Keratinocyte (primary cell): ENCODE measurements around the gene CTTN. TPM values are rescaled to one million over a fixed set of nuclear protein-coding genes. Genes with fewer than 3 reads are reported as not detected.
"Not testable (repeated sequence)": the region's sequence is repeated elsewhere in the genome, so short reads cannot be mapped to it uniquely, and the experiment has no call there.

Experiments
- DNase-seq: peaks from one replicate; pipeline ENCODE4 v3.0.0-alpha.2; 2011; ENCODE audit warnings: low read depth, missing footprints, low spot score
- FAIRE-seq: peaks from 2 replicates; lab custom pipeline; 2011; peaks lifted over from hg19 to GRCh38; lab: Jason Lieb, UNC
- H2AFZ ChIP-seq: 2 replicates; pipeline ENCODE4 v1.6.0; 2012; ENCODE audit warnings: low read length, control low read depth, inconsistent platforms; ENCODE audit not compliant: control insufficient read depth
- H3K27ac ChIP-seq: 2 replicates; pipeline ENCODE4 v1.5.1; 2011; ENCODE audit warnings: low read length; ENCODE audit not compliant: control insufficient read depth, insufficient read depth
- H3K27me3 ChIP-seq: 3 replicates; pipeline ENCODE4 v1.6.0; 2011; ENCODE audit warnings: low read length; ENCODE audit not compliant: control insufficient read depth, insufficient read depth; ENCODE audit errors: extremely low read depth
- H3K36me3 ChIP-seq, 2 experiments: 2 replicates in 1 of 2; 3 replicates in 1 of 2; pipeline ENCODE4 v1.5.1; 2011; ENCODE audit warnings: low read length in 2 of 2, mild to moderate bottlenecking in 1 of 2; ENCODE audit not compliant: control insufficient read depth in 2 of 2, insufficient read depth in 2 of 2; ENCODE audit errors: extremely low read depth in 1 of 2
- H3K4me1 ChIP-seq: 3 replicates; pipeline ENCODE4 v1.5.1; 2011; ENCODE audit warnings: low read length; ENCODE audit not compliant: control insufficient read depth, insufficient read depth; ENCODE audit errors: extremely low read depth
- H3K4me2 ChIP-seq: 3 replicates; pipeline ENCODE4 v1.6.0; 2011; ENCODE audit warnings: low read depth, low read length; ENCODE audit not compliant: control insufficient read depth, insufficient read depth; ENCODE audit errors: extremely low read depth
- H3K4me3 ChIP-seq, 3 experiments: fragments of 200-600 bp in 1 of 3; sonication (generic) in 1 of 3; 2 replicates in 2 of 3; 3 replicates in 1 of 3; pipeline ENCODE4 v1.5.1; 2011 to 2016; ENCODE audit warnings: low read length in 3 of 3, mild to moderate bottlenecking in 3 of 3, control low read depth in 2 of 3, inconsistent platforms in 1 of 3, low read depth in 1 of 3, mixed read lengths in 1 of 3, mixed run types in 1 of 3, moderate library complexity in 1 of 3; ENCODE audit not compliant: control insufficient read depth in 2 of 3, insufficient read depth in 2 of 3; ENCODE audit errors: extremely low read depth in 1 of 3
- H3K79me2 ChIP-seq: 2 replicates; pipeline ENCODE4 v1.6.0; 2012; ENCODE audit warnings: low read length; ENCODE audit not compliant: control insufficient read depth, insufficient read depth
- H3K9ac ChIP-seq: 3 replicates; pipeline ENCODE4 v1.6.0; 2011; ENCODE audit warnings: low read length; ENCODE audit not compliant: control insufficient read depth, insufficient read depth; ENCODE audit errors: extremely low read depth
- H3K9me1 ChIP-seq: 3 replicates; pipeline ENCODE4 v1.6.0; 2011; ENCODE audit warnings: low read length; ENCODE audit not compliant: control insufficient read depth, insufficient read depth; ENCODE audit errors: extremely low read depth
- H3K9me3 ChIP-seq: 2 replicates; pipeline ENCODE4 v1.5.1; 2012; ENCODE audit warnings: low read depth, low read length; ENCODE audit not compliant: control insufficient read depth
- H4K20me1 ChIP-seq: 3 replicates; pipeline ENCODE4 v1.6.0; 2011; ENCODE audit warnings: low read length; ENCODE audit not compliant: control insufficient read depth, insufficient read depth; ENCODE audit errors: extremely low read depth
- CTCF ChIP-seq, 3 experiments: IDR thresholded peaks in 1 of 3; conservative IDR thresholded peaks in 1 of 3; optimal IDR thresholded peaks in 1 of 3; 2 replicates in 2 of 3; 3 replicates in 1 of 3; pipeline versions ENCODE3 to v1.5.1; 2011; ENCODE audit warnings: low read length in 3 of 3, mild to moderate bottlenecking in 3 of 3, moderate library complexity in 2 of 3, control low read depth in 1 of 3, inconsistent platforms in 1 of 3; ENCODE audit not compliant: insufficient read depth in 2 of 3; ENCODE audit errors: extremely low read depth in 1 of 3
- EZH2 ChIP-seq: IDR thresholded peaks from one replicate; pipeline ENCODE4 v1.6.1; 2012; ENCODE audit warnings: inconsistent platforms, mild to moderate bottlenecking, low read length, moderate library complexity
- dilution Hi-C: fragments of 300-500 bp; cut with MboI; formaldehyde crosslinking; loops from one replicate; pipeline ENCODE4 v1.7.0; 2020; ENCODE audit warnings: low sequenced_read_pairs; ENCODE audit not compliant: extremely low pct_ligation_motif_present
- polyA plus RNA-seq, 5 experiments: library from polyadenylated mRNA; depleted of rRNA in 3 of 5; stranded (reverse) in 3 of 5; stranded (forward) in 1 of 5; unstranded in 1 of 5; fragments of >200 nt; gene quantifications; 1 replicate in 1 of 5; 2 replicates in 3 of 5; 3 replicates in 1 of 5; pipeline versions ENCODE4 v1.2.1 to v1.2.3, GENCODE V29; 2011 to 2012; ENCODE audit warnings: missing spikeins in 2 of 5, low read depth in 1 of 5, low replicate concordance in 1 of 5

Gene CTTN
- polyA plus RNA-seq, 1 donor (not counting 4 experiments of a cell fraction or from before 2014, with no cell fraction given): 184 TPM

DNA sequence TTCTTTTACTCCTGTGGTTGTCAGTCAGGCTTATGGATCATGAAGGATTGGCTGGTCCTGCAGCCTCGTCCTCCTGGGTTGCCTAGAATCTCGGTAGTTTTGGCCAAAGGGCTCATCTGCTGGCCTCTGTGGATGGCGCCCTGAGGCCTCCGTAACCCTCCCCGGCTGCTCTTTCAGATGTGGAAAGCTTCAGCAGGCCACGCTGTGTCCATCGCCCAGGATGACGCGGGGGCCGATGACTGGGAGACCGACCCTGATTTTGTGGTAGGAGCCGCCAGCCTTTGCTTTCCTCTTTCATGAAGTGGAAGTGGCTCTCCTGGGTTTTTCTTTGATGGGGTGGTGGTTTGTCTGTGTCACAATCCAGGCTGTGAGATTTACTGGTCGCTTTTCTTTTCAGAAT, 8.8 kb downstream of the CTTN start:
- H3K79me2 ChIP-seq: peaks cover 78% of the 10 kb centered on the region
- no peak overlapping the region for H2AFZ ChIP-seq
- H4K20me1 ChIP-seq: peaks cover 40% of the 10 kb centered on the region
- DNase-seq: no peak
- dilution Hi-C loops: no loop called here
- H3K27me3 ChIP-seq: no peaks in the 10 kb centered on the region
- no peaks in the 10 kb centered on the region for H3K9me3 ChIP-seq
- H3K4me2 ChIP-seq: no peak overlapping the region
- no peak overlapping the region for H3K27ac ChIP-seq
- FAIRE-seq: no peak
- H3K4me3 ChIP-seq: no peak overlapping the region
- peaks cover 7% of the 10 kb centered on the region for H3K4me1 ChIP-seq
- H3K9me1 ChIP-seq: peaks cover 4% of the 10 kb centered on the region
- TF ChIP-seq CTCF (optimal IDR thresholded peaks at IDR 0.05 in 1 of 3, IDR thresholded peaks at IDR 0.05 in 1 of 3, conservative IDR thresholded peaks at IDR 0.05 in 1 of 3; ENCODE audit: extremely low read depth in 1 of 3, insufficient read depth in 2 of 3, low read length in 3 of 3) (no peak), EZH2 (no peak)
- peaks cover 61 to 62% of the 10 kb centered on the region in 2 experiments for H3K36me3 ChIP-seq
- no peak overlapping the region for H3K9ac ChIP-seq

DNA sequence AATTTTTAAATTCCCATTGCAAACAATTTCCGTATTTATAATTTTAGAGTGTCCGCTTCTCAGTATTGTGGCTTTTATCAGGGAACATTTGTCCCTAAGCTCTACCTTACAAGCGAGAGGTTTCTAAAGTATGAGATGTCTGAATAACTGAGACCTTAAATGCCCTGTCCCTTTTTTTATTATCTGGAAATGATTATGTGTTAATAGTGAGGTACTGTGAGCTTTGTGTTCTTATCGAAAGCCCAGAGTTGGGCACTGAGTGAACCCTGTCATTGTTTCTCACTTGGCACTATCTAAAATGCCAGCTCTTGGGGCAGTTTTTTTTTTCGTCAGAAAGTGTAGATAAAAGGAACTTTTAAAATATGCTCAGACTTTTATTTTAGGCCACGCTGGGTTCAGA, 9.5 kb downstream of the CTTN start:
- H3K4me2 ChIP-seq: no peak overlapping the region
- dilution Hi-C loops: no loop called here
- no peak overlapping the region for H3K27ac ChIP-seq
- H3K9me1 ChIP-seq: peaks cover under 1% of the 10 kb centered on the region
- H3K79me2 ChIP-seq: peaks cover 76% of the 10 kb centered on the region
- H3K4me1 ChIP-seq: peaks cover under 1% of the 10 kb centered on the region
- H4K20me1 ChIP-seq: peaks cover 37% of the 10 kb centered on the region
- no peaks in the 10 kb centered on the region for H3K9me3 ChIP-seq
- H3K27me3 ChIP-seq: no peaks in the 10 kb centered on the region
- DNase-seq (no peak), FAIRE-seq (no peak)
- H3K36me3 ChIP-seq: peaks cover 65% of the 10 kb centered on the region in 2 experiments
- no peak overlapping the region for H3K9ac ChIP-seq
- H2AFZ ChIP-seq: no peak overlapping the region
- TF ChIP-seq CTCF (optimal IDR thresholded peaks at IDR 0.05 in 1 of 3, IDR thresholded peaks at IDR 0.05 in 1 of 3, conservative IDR thresholded peaks at IDR 0.05 in 1 of 3; ENCODE audit: extremely low read depth in 1 of 3, insufficient read depth in 2 of 3, low read length in 3 of 3): no peak
- TF ChIP-seq EZH2: no peak
- H3K4me3 ChIP-seq: no peak overlapping the region

DNA sequence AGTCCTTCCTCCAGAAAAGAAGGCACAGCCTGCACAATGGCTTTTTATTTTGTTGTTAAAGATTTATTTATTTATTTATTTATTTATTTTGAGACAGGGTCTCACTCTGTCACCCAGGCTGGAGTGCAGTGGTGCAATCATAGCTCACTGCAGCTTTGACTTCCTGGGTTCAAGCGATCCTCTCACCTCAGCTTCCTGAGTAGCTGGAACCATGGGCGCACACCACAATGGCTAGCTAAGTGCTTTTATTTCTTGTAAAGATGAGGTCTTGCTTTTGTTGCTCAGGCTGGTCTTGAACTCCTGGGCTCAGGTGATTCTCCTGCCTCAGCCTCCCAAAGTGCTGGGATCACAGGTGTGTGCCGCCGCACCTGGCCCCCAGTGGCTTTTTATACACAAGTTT, 10.0 kb downstream of the CTTN start:
- H3K9ac ChIP-seq, H3K27me3 ChIP-seq, H3K4me3 ChIP-seq, H3K27ac ChIP-seq, dilution Hi-C loops, H2AFZ ChIP-seq, H3K4me1 ChIP-seq, FAIRE-seq, H3K9me3 ChIP-seq, DNase-seq, H3K4me2 ChIP-seq, H3K9me1 ChIP-seq: not testable (repeated sequence)
- Histone ChIP-seq H4K20me1 (peaks cover 40% of the 10 kb centered on the region), H3K36me3 (peaks cover 70% of the 10 kb centered on the region in 2 experiments), H3K79me2 (peaks cover 76% of the 10 kb centered on the region)
